GM23338 (cell line): ENCODE results near the gene MT2A. TPM values are rescaled to one million over a fixed set of nuclear protein-coding genes. Genes with fewer than 3 reads are reported as not detected.

Source experiments
- ATAC-seq: fragments of 200-7000 bp; cut with Tn5 transposase; 3 replicates; pipeline ENCODE4 v1.9.1; 2020
- DNase-seq: peaks from one replicate; pipeline ENCODE4 v3.0.0-alpha.2; 2015; ENCODE audit warnings: low spot score
- H2AFZ ChIP-seq: fragments of 200-600 bp; sonication (generic); 2 replicates; pipeline ENCODE4 v1.8.0; 2016; ENCODE audit warnings: antibody characterized with exemption, mild to moderate bottlenecking, moderate library complexity
- H3F3A ChIP-seq: fragments of 200-600 bp; sonication (generic); replicated peaks from 2 replicates; pipeline ENCODE4 v1.8.0; 2017; ENCODE audit warnings: antibody characterized with exemption, mixed run types, low read depth
- H3K27ac ChIP-seq: fragments of 200-600 bp; sonication (generic); 2 replicates; pipeline ENCODE4 v1.6.1; 2016; ENCODE audit warnings: low read depth
- H3K27me3 ChIP-seq: fragments of 200-600 bp; sonication (generic); 2 replicates; pipeline ENCODE4 v1.8.0; 2016; ENCODE audit warnings: mild to moderate bottlenecking, mixed run types, moderate library complexity; ENCODE audit not compliant: insufficient read depth
- H3K36me3 ChIP-seq: fragments of 200-600 bp; sonication (generic); 2 replicates; pipeline ENCODE4 v1.8.0; 2016; ENCODE audit warnings: mild to moderate bottlenecking; ENCODE audit not compliant: insufficient read depth
- H3K4me1 ChIP-seq: fragments of 200-600 bp; sonication (generic); 2 replicates; pipeline ENCODE4 v1.8.0; 2016; ENCODE audit warnings: mild to moderate bottlenecking, moderate library complexity; ENCODE audit not compliant: insufficient read depth
- H3K4me2 ChIP-seq: fragments of 200-600 bp; sonication (generic); 2 replicates; pipeline ENCODE4 v1.7.1; 2017; ENCODE audit warnings: mixed run types
- H3K4me3 ChIP-seq: fragments of 200-600 bp; sonication (generic); 2 replicates; pipeline ENCODE4 v1.6.1; 2016; ENCODE audit warnings: mixed run types
- H3K79me2 ChIP-seq: fragments of 200-600 bp; sonication (generic); replicated peaks from 2 replicates; pipeline ENCODE4 v1.8.0; 2017; ENCODE audit warnings: mild to moderate bottlenecking; ENCODE audit not compliant: insufficient read depth
- H3K9me2 ChIP-seq: fragments of 200-600 bp; sonication (generic); 2 replicates; pipeline ENCODE4 v1.8.0; 2017; ENCODE audit not compliant: insufficient read depth
- H4K20me1 ChIP-seq: fragments of 200-600 bp; sonication (generic); replicated peaks from 2 replicates; pipeline ENCODE4 v1.8.0; 2017; ENCODE audit warnings: mild to moderate bottlenecking; ENCODE audit not compliant: insufficient read depth
- H3K27ac Mint-ChIP-seq: 2 replicates; pipeline ENCODE4 v1.8.0; 2020; ENCODE audit warnings: inconsistent platforms, mild to moderate bottlenecking, moderate library complexity, mixed read lengths
- H3K27me3 Mint-ChIP-seq: 3 replicates; pipeline ENCODE4 v1.8.0; 2022; ENCODE audit warnings: low read depth, mild to moderate bottlenecking, moderate library complexity, mixed read lengths, inconsistent platforms; ENCODE audit not compliant: insufficient read depth, poor library complexity
- H3K36me3 Mint-ChIP-seq: 3 replicates; pipeline ENCODE4 v1.8.0; 2021; ENCODE audit warnings: low read depth, mild to moderate bottlenecking, inconsistent platforms, moderate library complexity, mixed read lengths
- H3K4me1 Mint-ChIP-seq: 3 replicates; pipeline ENCODE4 v1.8.0; 2020; ENCODE audit warnings: mild to moderate bottlenecking, inconsistent platforms, mixed read lengths
- H3K4me3 Mint-ChIP-seq: 3 replicates; pipeline ENCODE4 v1.8.0; 2021; ENCODE audit warnings: moderate library complexity, mild to moderate bottlenecking, inconsistent platforms, mixed read lengths
- H3K9me3 Mint-ChIP-seq: 3 replicates; pipeline ENCODE4 v1.8.0; 2020; ENCODE audit warnings: moderate library complexity, mild to moderate bottlenecking, inconsistent platforms, mixed read lengths
- EZH2 ChIP-seq: fragments of 200-600 bp; sonication (generic); IDR thresholded peaks from one replicate; pipeline ENCODE4 v1.8.0; 2017; ENCODE audit warnings: antibody characterized with exemption, mild to moderate bottlenecking, low read depth; ENCODE audit not compliant: unreplicated experiment
- EZH2phosphoT487 ChIP-seq: fragments of 200-600 bp; sonication (generic); IDR thresholded peaks from one replicate; pipeline ENCODE4 v1.8.1; 2018; ENCODE audit warnings: antibody characterized with exemption; ENCODE audit not compliant: unreplicated experiment
- polyA plus RNA-seq: library from polyadenylated mRNA; unstranded; fragments of >200 nt; fragmentation: Nextera tagmentation; extraction: Ambion mirVana; gene quantifications from 2 replicates; pipeline ENCODE4 v1.2.1, GENCODE V29; 2016
- total RNA-seq: library from RNA; depleted of rRNA; stranded (reverse); fragments of >200 nt; shearing (Covaris generic); gene quantifications from 2 replicates; pipeline ENCODE4 v1.2.3, GENCODE V29; 2014
- TF ChIP-seq, protein P1 (sequence below): IDR thresholded peaks from one replicate; pipeline ENCODE4 v1.6.1; 2018; ENCODE audit warnings: antibody characterized with exemption; ENCODE audit not compliant: unreplicated experiment
- TF ChIP-seq, protein P2 (sequence below), 2 experiments: fragments of 200-600 bp in 1 of 2; sonication (generic) in 1 of 2; conservative IDR thresholded peaks; 2 replicates each; pipeline versions ENCODE4 v1.5.1 to v1.6.1; 2016 to 2017; ENCODE audit warnings: antibody characterized with exemption in 2 of 2, low read depth in 2 of 2, mild to moderate bottlenecking in 2 of 2, moderate library complexity in 1 of 2
- TF ChIP-seq, protein P3 (sequence below): IDR thresholded peaks from 2 replicates; pipeline ENCODE4 v1.6.1; 2016; ENCODE audit warnings: antibody characterized with exemption

The MT2A gene
- total and polyA plus RNA-seq, 2 experiments from 2014 or later: 13.9 to 243 TPM

DNA sequence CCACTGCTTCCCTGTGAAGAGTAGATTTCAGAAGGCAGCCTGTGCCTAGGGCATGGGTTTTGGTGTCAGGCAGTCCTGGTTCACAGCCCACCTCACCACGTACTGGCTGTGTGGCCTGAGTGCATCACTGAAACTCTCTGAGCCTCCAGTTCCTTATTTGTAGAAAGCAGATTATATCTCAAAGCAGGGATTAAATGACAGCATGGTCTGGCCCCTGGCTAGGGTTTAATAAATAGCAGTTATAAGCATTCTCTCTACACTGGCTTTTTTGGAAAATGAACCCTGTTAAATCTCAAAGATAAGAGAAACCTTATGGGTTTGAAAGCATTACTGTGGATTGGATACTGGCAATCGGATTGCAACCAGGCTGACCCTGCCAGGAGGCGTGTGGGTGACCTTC lies 21.1 kb downstream of the MT2A start:
- Histone ChIP-seq H3K79me2 (no peaks in the 10 kb centered on the region), H3K9me2 (no peaks in the 10 kb centered on the region), H3K4me2 (no peak overlapping the region), H3K4me1 (peaks cover 24% of the 10 kb centered on the region; the same call in 1 of the 2 replicates), H2AFZ (no peak overlapping the region), H3K27me3 (peaks cover 100% of the 10 kb centered on the region), H3K4me3 (no peak overlapping the region), H3F3A (peaks cover 12% of the 10 kb centered on the region; the same call in 1 of the 2 replicates), H4K20me1 (peaks cover 19% of the 10 kb centered on the region), H3K36me3 (no peaks in the 10 kb centered on the region), H3K27ac (no peak overlapping the region)
- no peak overlapping the region for H3K4me3 Mint-ChIP-seq
- peaks cover 99% of the 10 kb centered on the region for H3K27me3 Mint-ChIP-seq
- H3K36me3 Mint-ChIP-seq: peaks cover 14% of the 10 kb centered on the region; the same call in 1 of the 3 replicates
- no peaks in the 10 kb centered on the region for H3K9me3 Mint-ChIP-seq
- H3K4me1 Mint-ChIP-seq: peaks cover 23% of the 10 kb centered on the region
- ATAC-seq (no peak), DNase-seq (no peak)
- TF ChIP-seq, protein P1, sequence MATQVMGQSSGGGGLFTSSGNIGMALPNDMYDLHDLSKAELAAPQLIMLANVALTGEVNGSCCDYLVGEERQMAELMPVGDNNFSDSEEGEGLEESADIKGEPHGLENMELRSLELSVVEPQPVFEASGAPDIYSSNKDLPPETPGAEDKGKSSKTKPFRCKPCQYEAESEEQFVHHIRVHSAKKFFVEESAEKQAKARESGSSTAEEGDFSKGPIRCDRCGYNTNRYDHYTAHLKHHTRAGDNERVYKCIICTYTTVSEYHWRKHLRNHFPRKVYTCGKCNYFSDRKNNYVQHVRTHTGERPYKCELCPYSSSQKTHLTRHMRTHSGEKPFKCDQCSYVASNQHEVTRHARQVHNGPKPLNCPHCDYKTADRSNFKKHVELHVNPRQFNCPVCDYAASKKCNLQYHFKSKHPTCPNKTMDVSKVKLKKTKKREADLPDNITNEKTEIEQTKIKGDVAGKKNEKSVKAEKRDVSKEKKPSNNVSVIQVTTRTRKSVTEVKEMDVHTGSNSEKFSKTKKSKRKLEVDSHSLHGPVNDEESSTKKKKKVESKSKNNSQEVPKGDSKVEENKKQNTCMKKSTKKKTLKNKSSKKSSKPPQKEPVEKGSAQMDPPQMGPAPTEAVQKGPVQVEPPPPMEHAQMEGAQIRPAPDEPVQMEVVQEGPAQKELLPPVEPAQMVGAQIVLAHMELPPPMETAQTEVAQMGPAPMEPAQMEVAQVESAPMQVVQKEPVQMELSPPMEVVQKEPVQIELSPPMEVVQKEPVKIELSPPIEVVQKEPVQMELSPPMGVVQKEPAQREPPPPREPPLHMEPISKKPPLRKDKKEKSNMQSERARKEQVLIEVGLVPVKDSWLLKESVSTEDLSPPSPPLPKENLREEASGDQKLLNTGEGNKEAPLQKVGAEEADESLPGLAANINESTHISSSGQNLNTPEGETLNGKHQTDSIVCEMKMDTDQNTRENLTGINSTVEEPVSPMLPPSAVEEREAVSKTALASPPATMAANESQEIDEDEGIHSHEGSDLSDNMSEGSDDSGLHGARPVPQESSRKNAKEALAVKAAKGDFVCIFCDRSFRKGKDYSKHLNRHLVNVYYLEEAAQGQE: no peak
- H3K27ac Mint-ChIP-seq: no peak overlapping the region

DNA sequence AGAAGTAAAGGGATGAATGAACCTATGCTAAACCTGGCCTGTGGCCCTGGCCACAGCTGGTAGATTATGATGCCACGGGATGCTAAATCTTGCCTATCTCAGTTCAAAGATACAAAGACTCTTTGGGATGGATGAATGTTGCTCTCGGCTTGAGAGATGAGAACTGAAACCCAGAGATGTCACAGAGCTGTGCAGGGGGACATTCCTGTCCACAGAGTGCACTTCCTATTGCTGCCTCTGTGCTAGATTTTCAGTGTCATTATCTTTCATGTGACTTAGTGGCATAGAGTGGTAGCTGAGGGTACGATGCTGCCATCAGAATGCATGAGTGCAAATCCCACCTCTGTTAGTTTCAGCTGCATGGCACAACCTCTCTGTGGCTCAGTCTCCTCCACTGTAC lies 21.8 kb downstream of the MT2A start:
- Histone ChIP-seq H3K36me3 (no peaks in the 10 kb centered on the region), H3K27me3 (peaks cover 100% of the 10 kb centered on the region), H3K4me1 (peaks cover 22% of the 10 kb centered on the region; the same call in 1 of the 2 replicates), H3K9me2 (no peaks in the 10 kb centered on the region), H3K4me2 (no peak overlapping the region), H4K20me1 (peaks cover 19% of the 10 kb centered on the region), H3K27ac (no peak overlapping the region), H3K79me2 (no peaks in the 10 kb centered on the region), H3K4me3 (no peak overlapping the region), H2AFZ (no peak overlapping the region), H3F3A (peaks cover 9% of the 10 kb centered on the region; the same call in 1 of the 2 replicates)
- no peak for ATAC-seq
- no peak for DNase-seq
- H3K36me3 Mint-ChIP-seq: peaks cover 14% of the 10 kb centered on the region; the same call in 2 of the 3 replicates
- H3K4me1 Mint-ChIP-seq: peaks cover 28% of the 10 kb centered on the region
- H3K4me3 Mint-ChIP-seq: no peak overlapping the region
- H3K27ac Mint-ChIP-seq: no peak overlapping the region
- peaks cover 99% of the 10 kb centered on the region for H3K27me3 Mint-ChIP-seq
- TF ChIP-seq, protein P2, sequence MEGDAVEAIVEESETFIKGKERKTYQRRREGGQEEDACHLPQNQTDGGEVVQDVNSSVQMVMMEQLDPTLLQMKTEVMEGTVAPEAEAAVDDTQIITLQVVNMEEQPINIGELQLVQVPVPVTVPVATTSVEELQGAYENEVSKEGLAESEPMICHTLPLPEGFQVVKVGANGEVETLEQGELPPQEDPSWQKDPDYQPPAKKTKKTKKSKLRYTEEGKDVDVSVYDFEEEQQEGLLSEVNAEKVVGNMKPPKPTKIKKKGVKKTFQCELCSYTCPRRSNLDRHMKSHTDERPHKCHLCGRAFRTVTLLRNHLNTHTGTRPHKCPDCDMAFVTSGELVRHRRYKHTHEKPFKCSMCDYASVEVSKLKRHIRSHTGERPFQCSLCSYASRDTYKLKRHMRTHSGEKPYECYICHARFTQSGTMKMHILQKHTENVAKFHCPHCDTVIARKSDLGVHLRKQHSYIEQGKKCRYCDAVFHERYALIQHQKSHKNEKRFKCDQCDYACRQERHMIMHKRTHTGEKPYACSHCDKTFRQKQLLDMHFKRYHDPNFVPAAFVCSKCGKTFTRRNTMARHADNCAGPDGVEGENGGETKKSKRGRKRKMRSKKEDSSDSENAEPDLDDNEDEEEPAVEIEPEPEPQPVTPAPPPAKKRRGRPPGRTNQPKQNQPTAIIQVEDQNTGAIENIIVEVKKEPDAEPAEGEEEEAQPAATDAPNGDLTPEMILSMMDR (conservative IDR thresholded peaks at IDR 0.05; ENCODE audit: low read depth in 2 of 2): no peak
- peak; percentile 33 for TF ChIP-seq EZH2
- no peaks in the 10 kb centered on the region; the same call in 2 of the 3 replicates for H3K9me3 Mint-ChIP-seq

DNA sequence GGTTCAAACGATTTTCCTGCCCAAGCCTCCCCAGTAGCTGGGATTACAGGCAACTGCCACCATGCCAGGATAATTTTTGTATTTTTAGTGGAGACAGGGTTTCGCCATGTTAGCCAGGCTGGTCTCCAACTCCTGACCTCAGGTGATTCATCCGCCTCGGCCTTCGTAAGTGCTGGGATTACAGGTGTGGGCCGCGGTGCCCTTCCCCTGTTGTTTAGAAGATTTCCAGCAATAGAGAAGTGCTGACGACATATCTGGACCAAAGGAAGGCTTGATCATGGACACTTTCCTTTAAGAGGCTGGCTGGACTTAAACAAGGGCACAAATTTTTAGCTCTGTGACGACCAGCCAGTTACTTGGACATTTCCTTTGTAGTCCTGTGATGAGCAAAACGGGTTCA lies 22.8 kb downstream of the MT2A start:
- Histone ChIP-seq H3K9me2 (no peaks in the 10 kb centered on the region), H3K36me3 (no peaks in the 10 kb centered on the region), H3K4me3 (no peak overlapping the region; the same call in 1 of the 2 replicates), H3F3A (peaks cover 4% of the 10 kb centered on the region; the same call in 1 of the 2 replicates), H3K79me2 (no peaks in the 10 kb centered on the region), H4K20me1 (peaks cover 19% of the 10 kb centered on the region), H2AFZ (no peak overlapping the region), H3K4me2 (no peak overlapping the region), H3K27ac (no peak overlapping the region), H3K4me1 (peaks cover 14% of the 10 kb centered on the region; the same call in 1 of the 2 replicates), H3K27me3 (peaks cover 100% of the 10 kb centered on the region)
- DNase-seq (no peak), ATAC-seq (no peak)
- no peaks in the 10 kb centered on the region; the same call in 2 of the 3 replicates for H3K9me3 Mint-ChIP-seq
- H3K36me3 Mint-ChIP-seq: peaks cover 12% of the 10 kb centered on the region; the same call in 2 of the 3 replicates
- peaks cover 27% of the 10 kb centered on the region for H3K4me1 Mint-ChIP-seq
- H3K27ac Mint-ChIP-seq: no peak overlapping the region
- H3K4me3 Mint-ChIP-seq: peak overlapping the region; percentile 76; the same call in 2 of the 3 replicates
- H3K27me3 Mint-ChIP-seq: peaks cover 100% of the 10 kb centered on the region
- peak; percentile 62 for TF ChIP-seq EZH2
- TF ChIP-seq EZH2phosphoT487: no peak
- TF ChIP-seq, protein P3, sequence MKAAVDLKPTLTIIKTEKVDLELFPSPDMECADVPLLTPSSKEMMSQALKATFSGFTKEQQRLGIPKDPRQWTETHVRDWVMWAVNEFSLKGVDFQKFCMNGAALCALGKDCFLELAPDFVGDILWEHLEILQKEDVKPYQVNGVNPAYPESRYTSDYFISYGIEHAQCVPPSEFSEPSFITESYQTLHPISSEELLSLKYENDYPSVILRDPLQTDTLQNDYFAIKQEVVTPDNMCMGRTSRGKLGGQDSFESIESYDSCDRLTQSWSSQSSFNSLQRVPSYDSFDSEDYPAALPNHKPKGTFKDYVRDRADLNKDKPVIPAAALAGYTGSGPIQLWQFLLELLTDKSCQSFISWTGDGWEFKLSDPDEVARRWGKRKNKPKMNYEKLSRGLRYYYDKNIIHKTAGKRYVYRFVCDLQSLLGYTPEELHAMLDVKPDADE: no peak
